Measurements from ENCODE around the gene WNT9B. TPM values are rescaled to one million over a fixed set of nuclear protein-coding genes. Genes with fewer than 3 reads are reported as not detected.
A peak's percentile ranks its signal among the peaks of the same experiment; 100 is the strongest.

The WNT9B gene
- total and polyA plus RNA-seq, 9 donors, result 0.04 to 0.52 (median 0.11) TPM; not detected in 5

DNA sequence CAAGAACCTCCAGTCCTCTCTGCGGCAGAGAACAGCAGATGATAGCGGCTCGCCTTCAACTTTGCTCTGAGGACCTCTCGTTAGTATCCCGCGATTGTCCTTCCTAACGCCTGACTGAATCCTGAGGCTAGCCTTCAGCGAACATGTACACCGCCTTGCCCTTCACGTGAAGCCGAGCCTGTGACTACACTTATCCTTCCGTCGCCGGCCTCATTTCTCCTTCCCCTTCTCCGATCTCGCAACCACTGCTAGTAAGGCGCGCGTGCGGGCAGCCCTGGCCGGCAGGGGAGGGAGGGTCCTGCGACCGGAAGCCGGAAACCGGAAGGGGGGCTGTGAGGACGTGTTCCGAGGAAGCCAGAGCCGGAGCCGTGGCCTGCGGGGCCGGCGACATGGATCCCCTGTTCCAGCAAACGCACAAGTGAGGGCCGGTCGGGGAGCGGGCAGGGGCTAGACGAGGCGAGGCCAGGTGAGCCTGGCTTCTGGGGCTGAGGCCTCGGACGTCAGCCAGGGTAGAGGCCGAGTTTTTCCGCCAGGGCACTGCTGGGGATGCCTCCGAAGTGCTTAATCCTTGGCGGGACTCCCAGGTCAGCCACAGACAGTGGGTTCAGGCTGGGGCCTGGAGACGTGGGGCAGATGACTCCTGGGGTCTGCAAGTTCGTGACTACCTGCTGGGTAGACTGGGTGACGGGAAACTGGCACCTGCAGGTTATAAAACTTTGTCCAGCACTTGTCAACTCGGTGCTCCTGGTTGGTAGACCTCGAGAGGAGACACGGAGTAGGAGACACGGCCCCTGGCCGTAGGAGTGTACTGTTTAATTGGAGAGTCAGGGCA is 71.6 kb downstream of the WNT9B start, which contains the start of gene GOSR2:
Gene GOSR2, plus strand, starts transcription at position 357 of the 832 bp plus-strand sequence. Its CDS starts 33 bp downstream, at position 390.
- peak; percentile 94 for DNase-seq
- peak within 1 kb of the TSS; percentile 99 for H3K27ac ChIP-seq (ENCODE audit: low read length)
- H3K9me3 ChIP-seq (replicated peaks; ENCODE audit: control insufficient read depth, low read depth, low read length), result no peaks in the 10 kb centered on the region
- peak within 1 kb of the TSS; percentile 97 for H3K4me3 ChIP-seq (ENCODE audit: low read length)
- H3K36me3 ChIP-seq (ENCODE audit: control insufficient read depth, insufficient read depth, low read length), result peaks cover 1% of the 10 kb centered on the region
- under 1% methylated on average over 46 of the region's 52 CpGs for WGBS (ENCODE audit: insufficient coverage)
- no peaks in the 10 kb centered on the region for H3K27me3 ChIP-seq (ENCODE audit: control insufficient read depth, insufficient read depth, low read length)
- no peaks in the 10 kb centered on the region for H3K4me1 ChIP-seq (ENCODE audit: control insufficient read depth, insufficient read depth, low read length)

DNA sequence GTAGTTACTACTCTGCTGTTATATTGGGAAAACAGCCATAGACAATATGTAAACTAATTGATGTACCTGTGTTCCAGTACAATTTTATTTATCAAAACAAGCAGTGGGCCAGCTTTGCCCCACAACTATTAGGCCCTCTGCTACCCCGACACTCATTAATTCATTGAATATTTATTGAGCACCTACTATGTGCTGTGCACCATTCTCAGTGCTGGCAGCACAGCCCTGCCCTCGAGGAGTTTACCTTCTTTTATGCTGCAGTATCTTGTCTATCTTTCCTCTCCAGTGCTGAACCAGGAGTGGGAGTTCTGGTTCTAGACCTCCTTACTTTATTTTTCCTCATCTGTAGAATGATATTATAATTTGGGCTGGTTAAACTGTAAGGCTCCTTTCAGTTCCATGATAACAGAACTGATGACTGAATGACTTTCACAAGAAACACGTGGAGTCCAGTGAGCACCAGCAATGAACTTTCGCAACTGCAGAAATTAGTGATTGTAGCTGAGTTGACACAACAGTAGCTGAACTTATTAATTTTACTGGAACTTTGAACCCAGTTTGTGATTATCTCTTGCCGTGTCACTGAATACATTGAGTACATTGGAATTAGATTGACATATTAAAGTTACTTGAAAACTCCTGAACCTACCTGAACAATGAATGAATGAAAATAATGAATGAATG is 73.9 kb downstream of the WNT9B start:
- Histone ChIP-seq H3K36me3 (ENCODE audit: control insufficient read depth, insufficient read depth, low read length) (peaks cover 11% of the 10 kb centered on the region), H3K9me3 (replicated peaks; ENCODE audit: control insufficient read depth, low read depth, low read length) (no peaks in the 10 kb centered on the region), H3K27ac (ENCODE audit: low read length) (no peak overlapping the region), H3K27me3 (ENCODE audit: control insufficient read depth, insufficient read depth, low read length) (no peaks in the 10 kb centered on the region), H3K4me1 (ENCODE audit: control insufficient read depth, insufficient read depth, low read length) (no peaks in the 10 kb centered on the region), H3K4me3 (ENCODE audit: low read length) (no peak overlapping the region)
- DNase-seq, result no peak
- WGBS (ENCODE audit: insufficient coverage), result 95% methylated on average over 3 of the region's 5 CpGs

DNA sequence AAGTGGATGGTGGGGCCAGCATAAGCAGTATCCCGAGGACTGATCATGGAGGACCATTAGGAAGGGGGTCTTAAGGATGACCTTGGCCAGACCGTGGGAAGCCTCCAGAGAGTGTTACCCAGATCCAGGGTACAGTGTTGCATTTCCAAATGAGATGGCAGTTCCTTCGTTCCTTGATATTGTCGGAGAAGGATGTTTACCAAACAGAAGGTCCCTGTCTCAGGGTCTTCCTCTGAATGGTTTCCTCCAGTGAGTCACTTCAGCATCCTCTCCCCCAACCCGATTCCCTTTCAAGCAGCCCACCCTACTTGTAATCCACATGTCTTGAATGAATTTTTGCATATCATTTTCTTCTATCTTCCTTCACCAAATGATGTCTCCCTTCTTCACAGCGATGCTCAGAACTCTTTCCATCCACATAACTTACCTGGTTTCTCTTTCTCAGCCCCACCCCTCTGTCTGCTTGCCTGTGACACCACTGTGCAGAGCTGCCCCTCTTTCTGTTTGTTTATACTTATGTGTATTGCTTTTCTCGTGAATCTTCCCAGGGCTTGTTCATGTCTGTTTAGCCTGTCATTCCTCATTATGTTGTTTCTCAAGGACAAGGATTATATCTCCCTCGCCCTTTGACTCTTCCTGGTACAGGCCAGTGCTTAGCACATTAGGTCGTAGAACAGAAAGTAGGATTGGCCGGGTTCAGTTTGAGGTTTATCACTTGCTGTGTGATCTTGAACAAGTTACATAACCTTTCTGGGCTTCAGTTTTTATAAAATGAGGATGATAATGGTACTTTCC is 77.3 kb downstream of the WNT9B start:
- 74% methylated on average over 6 of the region's 10 CpGs for WGBS (ENCODE audit: insufficient coverage)
- H3K27ac ChIP-seq (ENCODE audit: low read length), result no peak overlapping the region
- H3K4me3 ChIP-seq (ENCODE audit: low read length), result no peak overlapping the region
- no peaks in the 10 kb centered on the region for H3K27me3 ChIP-seq (ENCODE audit: control insufficient read depth, insufficient read depth, low read length)
- DNase-seq, result no peak
- H3K4me1 ChIP-seq (ENCODE audit: control insufficient read depth, insufficient read depth, low read length), result no peaks in the 10 kb centered on the region
- no peaks in the 10 kb centered on the region for H3K9me3 ChIP-seq (replicated peaks; ENCODE audit: control insufficient read depth, low read depth, low read length)
- peaks cover 39% of the 10 kb centered on the region for H3K36me3 ChIP-seq (ENCODE audit: control insufficient read depth, insufficient read depth, low read length)

DNA sequence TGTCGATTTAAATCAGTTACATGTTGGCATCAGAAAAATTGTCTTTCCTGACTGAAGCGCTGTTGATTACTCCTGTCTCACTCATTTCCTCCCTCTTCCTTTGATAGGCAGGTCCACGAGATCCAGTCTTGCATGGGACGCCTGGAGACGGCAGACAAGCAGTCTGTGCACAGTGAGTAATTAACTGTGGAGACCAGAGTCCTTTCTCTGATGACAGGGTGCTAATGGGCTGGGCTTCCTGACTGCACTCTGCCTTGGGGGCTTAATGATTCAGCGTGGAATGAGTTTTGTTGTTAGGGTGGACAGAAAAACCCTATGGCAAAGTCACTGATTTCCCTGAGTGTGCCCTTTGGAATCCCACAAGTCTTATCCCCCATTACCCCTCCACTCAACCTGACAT is 78.0 kb downstream of the WNT9B start:
- Histone ChIP-seq H3K27ac (ENCODE audit: low read length) (no peak overlapping the region), H3K4me3 (ENCODE audit: low read length) (no peak overlapping the region), H3K4me1 (ENCODE audit: control insufficient read depth, insufficient read depth, low read length) (no peaks in the 10 kb centered on the region), H3K27me3 (ENCODE audit: control insufficient read depth, insufficient read depth, low read length) (no peaks in the 10 kb centered on the region), H3K36me3 (ENCODE audit: control insufficient read depth, insufficient read depth, low read length) (peaks cover 46% of the 10 kb centered on the region), H3K9me3 (replicated peaks; ENCODE audit: control insufficient read depth, low read depth, low read length) (no peaks in the 10 kb centered on the region)
- WGBS (ENCODE audit: insufficient coverage), result 8% methylated on average over 2 of the region's 6 CpGs
- no peak for DNase-seq

DNA sequence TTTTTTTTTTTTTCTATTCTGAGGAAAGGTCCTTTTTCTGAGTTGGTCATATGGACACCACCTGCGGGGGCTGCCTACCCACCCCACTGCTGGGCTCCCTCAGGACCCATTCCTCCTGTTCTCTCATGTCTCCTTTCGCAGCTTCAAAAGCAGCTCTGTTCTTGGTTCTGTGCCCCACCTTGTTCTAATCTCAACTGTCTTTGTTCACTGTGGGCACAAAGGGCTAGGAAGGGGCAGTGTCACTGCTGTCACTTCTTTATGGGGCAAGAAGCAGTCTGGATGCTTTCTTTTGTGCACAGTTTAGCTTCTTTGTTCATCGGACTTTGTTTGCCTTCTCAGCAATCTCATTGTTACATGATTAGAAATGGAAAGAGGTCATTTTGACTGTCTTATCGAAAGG is 78.7 kb downstream of the WNT9B start:
- Histone ChIP-seq H3K27ac (ENCODE audit: low read length) (no peak overlapping the region), H3K36me3 (ENCODE audit: control insufficient read depth, insufficient read depth, low read length) (peaks cover 53% of the 10 kb centered on the region), H3K4me3 (ENCODE audit: low read length) (no peak overlapping the region), H3K9me3 (replicated peaks; ENCODE audit: control insufficient read depth, low read depth, low read length) (no peaks in the 10 kb centered on the region), H3K4me1 (ENCODE audit: control insufficient read depth, insufficient read depth, low read length) (no peaks in the 10 kb centered on the region), H3K27me3 (ENCODE audit: control insufficient read depth, insufficient read depth, low read length) (no peaks in the 10 kb centered on the region)
- no peak for DNase-seq
- 20% methylated on average over 1 of the region's 4 CpGs for WGBS (ENCODE audit: insufficient coverage)

DNA sequence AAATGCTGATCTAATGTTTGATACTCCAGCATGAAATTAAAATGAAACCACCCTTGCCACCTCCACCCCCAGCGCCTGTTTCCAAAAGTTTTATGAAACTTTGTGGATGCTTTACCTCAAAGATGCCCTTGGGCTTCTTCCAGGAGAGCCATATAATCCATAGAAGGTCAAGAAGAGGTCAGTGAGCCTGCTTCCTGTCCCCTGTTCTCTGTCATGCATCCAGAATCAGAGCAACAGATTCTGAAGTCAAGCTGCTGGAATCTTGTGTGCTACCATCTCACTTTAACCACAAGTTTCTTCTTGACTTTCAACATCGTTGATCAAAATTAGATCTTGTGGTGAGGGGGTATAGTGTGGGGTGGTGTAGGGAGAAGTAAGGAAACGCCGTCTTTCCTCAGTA is 80.2 kb downstream of the WNT9B start:
- H3K9me3 ChIP-seq (replicated peaks; ENCODE audit: control insufficient read depth, low read depth, low read length), result no peaks in the 10 kb centered on the region
- H3K27ac ChIP-seq (ENCODE audit: low read length), result no peak overlapping the region
- DNase-seq, result no peak
- H3K27me3 ChIP-seq (ENCODE audit: control insufficient read depth, insufficient read depth, low read length), result no peaks in the 10 kb centered on the region
- no peaks in the 10 kb centered on the region for H3K4me1 ChIP-seq (ENCODE audit: control insufficient read depth, insufficient read depth, low read length)
- H3K36me3 ChIP-seq (ENCODE audit: control insufficient read depth, insufficient read depth, low read length), result peaks cover 68% of the 10 kb centered on the region
- WGBS (ENCODE audit: insufficient coverage), result no CpG with 5 or more reads among the region's 4 CpGs
- H3K4me3 ChIP-seq (ENCODE audit: low read length), result no peak overlapping the region

DNA sequence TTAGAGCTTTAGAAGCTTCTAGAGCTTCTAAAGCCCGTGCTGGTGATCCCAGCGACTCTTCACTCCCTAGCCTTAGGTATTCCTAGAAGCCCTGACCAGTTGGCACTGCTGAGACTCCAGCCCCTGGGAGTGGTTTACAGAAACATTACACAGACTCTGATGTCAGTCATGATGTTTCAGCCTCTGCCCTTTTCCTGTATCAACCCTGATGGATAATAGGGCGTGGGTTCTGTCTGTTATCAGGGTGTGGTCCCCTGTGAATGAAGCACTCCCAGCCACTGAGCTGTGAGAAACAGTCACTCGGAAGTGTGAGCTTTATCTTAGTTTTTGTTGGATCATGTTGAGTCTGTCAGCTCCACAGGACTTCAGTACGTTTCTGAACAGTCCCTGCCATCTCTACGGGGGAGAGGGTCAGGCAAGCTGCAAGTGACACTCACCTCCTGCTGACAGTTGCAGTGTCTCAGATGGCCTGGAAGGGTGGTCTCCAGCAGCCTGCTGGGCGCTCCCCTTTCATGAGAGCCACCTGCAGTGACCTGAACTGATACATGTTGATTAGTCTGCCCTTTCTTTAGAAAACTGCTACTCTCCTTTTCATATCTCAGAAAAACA is 84.4 kb downstream of the WNT9B start:
- 73% methylated on average over 4 of the region's 7 CpGs for WGBS (ENCODE audit: insufficient coverage)
- Histone ChIP-seq H3K4me1 (ENCODE audit: control insufficient read depth, insufficient read depth, low read length) (no peaks in the 10 kb centered on the region), H3K27ac (ENCODE audit: low read length) (no peak overlapping the region), H3K9me3 (replicated peaks; ENCODE audit: control insufficient read depth, low read depth, low read length) (no peaks in the 10 kb centered on the region), H3K27me3 (ENCODE audit: control insufficient read depth, insufficient read depth, low read length) (no peaks in the 10 kb centered on the region), H3K4me3 (ENCODE audit: low read length) (no peak overlapping the region), H3K36me3 (ENCODE audit: control insufficient read depth, insufficient read depth, low read length) (peaks cover 90% of the 10 kb centered on the region)
- DNase-seq, result no peak

Other genes starting within 250 kb of the WNT9B start
- gene WNT3, start 32.9 kb upstream of the WNT9B start, total RNA-seq, result 1.9 TPM
- gene WNT3, start 32.9 kb upstream of the WNT9B start, polyA plus RNA-seq (ENCODE audit: insufficient read depth in 1 of 8, insufficient read length in 8 of 8, low replicate concordance in 1 of 8), result 1 to 10 TPM; 2.1 to 8.9 (median 3.0) TPM
- gene GOSR2, start 71.6 kb downstream of the WNT9B start, total RNA-seq, result 27.4 TPM
- 10 to 100 TPM; 27.8 to 36.8 (median 30.9) TPM for gene GOSR2, start 71.6 kb downstream of the WNT9B start, polyA plus RNA-seq (ENCODE audit: insufficient read depth in 1 of 8, insufficient read length in 8 of 8, low replicate concordance in 1 of 8)
- 0.09 TPM for gene RPRML, start 127.7 kb downstream of the WNT9B start, total RNA-seq
- gene RPRML, start 127.7 kb downstream of the WNT9B start, polyA plus RNA-seq (ENCODE audit: insufficient read depth in 1 of 8, insufficient read length in 8 of 8, low replicate concordance in 1 of 8), result under 1 TPM in 7 of 8 donors, not detected in 1; 0.16 to 0.46 (median 0.35) TPM